Duodenal mucosa (tissue), 2 donors: Measurements from ENCODE around the gene LMAN2L.

ENCODE experiments used
- H3K27ac ChIP-seq: one replicate; pipeline ENCODE4 v1.7.0; 2013; ENCODE audit warnings: low read depth, low read length
- H3K27me3 ChIP-seq, 2 donors: one replicate each; pipeline ENCODE4 v1.7.0; 2013; ENCODE audit warnings: low read length in 2 of 2, control low read depth in 1 of 2; ENCODE audit not compliant: insufficient read depth in 2 of 2, control insufficient read depth in 1 of 2
- H3K36me3 ChIP-seq, 2 donors: one replicate each; pipeline ENCODE4 v1.7.0; 2013; ENCODE audit warnings: low read length in 2 of 2, control low read depth in 1 of 2; ENCODE audit not compliant: insufficient read depth in 2 of 2, control insufficient read depth in 1 of 2
- H3K4me1 ChIP-seq, 2 donors: one replicate each; pipeline ENCODE4 v1.7.0; 2013; ENCODE audit warnings: low read length in 2 of 2, control low read depth in 1 of 2; ENCODE audit not compliant: insufficient read depth in 2 of 2, control insufficient read depth in 1 of 2
- H3K4me3 ChIP-seq, 2 donors: one replicate each; pipeline ENCODE4 v1.7.0; 2013; ENCODE audit warnings: low read length in 2 of 2, low read depth in 1 of 2
- H3K9ac ChIP-seq, 2 donors: one replicate each; pipeline ENCODE4 v1.7.0; 2013; ENCODE audit warnings: low read length in 2 of 2, low read depth in 1 of 2
- H3K9me3 ChIP-seq, 2 donors: one replicate each; pipeline ENCODE4 v1.7.0; 2013; ENCODE audit warnings: low read length in 2 of 2, control low read depth in 1 of 2; ENCODE audit not compliant: control insufficient read depth in 1 of 2

LMAN2L gene

GRCh38 chr2:96688649-96689430 lies 51.0 kb downstream of the LMAN2L start:
- H3K4me1 ChIP-seq: peaks cover 5 to 7% of the 10 kb centered on the region in 2 donors
- H3K9ac ChIP-seq: no peak overlapping the region
- H3K27ac ChIP-seq: no peak overlapping the region
- no peaks in the 10 kb centered on the region for H3K36me3 ChIP-seq
- H3K9me3 ChIP-seq: no peaks in the 10 kb centered on the region
- H3K27me3 ChIP-seq: no peaks in the 10 kb centered on the region
- no peak overlapping the region for H3K4me3 ChIP-seq

DNA sequence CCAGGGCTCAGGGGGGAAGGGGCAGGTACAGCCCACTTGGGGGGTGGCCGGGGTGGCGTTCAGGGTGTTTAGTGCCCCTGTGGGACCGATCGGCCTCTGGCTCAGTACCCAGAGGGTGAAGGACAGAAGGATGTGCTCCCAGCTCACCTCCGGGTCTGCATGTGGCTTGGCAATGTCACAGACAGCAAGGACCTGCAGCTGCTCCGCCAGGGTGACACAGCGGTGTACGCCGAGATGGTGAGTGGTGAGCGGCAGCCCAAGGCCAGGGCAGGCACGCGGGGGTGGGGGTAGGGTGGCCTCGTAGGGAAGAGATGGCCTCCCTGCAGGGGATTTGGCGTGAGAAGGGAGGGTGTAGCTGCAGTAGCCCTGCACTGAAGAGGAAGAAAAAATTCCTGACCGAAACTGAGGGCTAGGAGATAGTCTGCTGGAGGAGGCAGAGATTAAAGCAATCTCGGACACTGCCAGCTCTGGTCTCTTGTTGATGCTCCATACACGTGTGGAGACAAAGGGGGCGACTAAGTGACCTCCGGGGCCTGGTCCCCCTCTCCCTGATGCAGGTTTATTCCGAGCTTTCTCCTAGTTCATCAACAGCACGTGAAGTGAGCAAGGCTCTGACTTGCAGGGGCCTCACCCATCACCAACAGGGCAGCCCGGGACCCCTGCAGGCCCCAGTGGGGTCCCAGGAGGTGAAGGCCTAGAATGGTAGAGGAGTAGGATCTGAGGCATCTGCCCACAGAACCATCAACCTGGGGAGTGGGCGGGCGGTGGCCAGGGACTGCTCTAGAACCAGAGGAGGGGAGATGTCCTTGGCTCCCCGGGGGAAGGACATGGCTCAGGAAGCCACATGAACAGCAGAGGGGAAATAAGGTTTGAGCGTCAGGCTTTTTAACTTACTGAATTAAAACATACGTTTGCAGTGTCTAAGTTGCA lies 51.9 kb downstream of the LMAN2L start:
- Histone ChIP-seq H3K9ac (no peak overlapping the region), H3K27me3 (no peaks in the 10 kb centered on the region), H3K4me3 (no peak overlapping the region), H3K9me3 (no peaks in the 10 kb centered on the region), H3K36me3 (no peaks in the 10 kb centered on the region), H3K27ac (no peak overlapping the region), H3K4me1 (peaks cover 9 to 10% of the 10 kb centered on the region in 2 donors)

DNA sequence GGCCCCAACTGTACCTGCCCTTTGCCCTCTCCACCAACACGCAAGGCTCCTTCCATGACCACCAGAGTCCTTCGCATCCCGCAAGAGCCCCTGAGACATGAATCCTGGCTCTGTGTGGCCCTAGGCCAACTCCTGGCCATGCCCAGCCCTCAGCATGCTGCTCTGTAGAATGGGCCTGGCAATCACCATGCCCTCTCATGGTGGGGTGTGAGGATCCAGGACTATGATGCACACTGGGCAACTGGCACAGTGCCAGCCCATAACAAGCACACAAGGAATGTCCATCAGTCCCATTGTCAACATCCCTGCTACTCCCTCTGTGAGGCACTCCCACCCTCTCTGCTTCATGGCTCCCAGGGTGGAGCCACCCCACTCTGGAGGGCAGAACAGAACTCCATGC lies 52.6 kb downstream of the LMAN2L start:
- Histone ChIP-seq H3K27ac (no peak overlapping the region), H3K36me3 (no peaks in the 10 kb centered on the region), H3K4me3 (no peak overlapping the region)

DNA sequence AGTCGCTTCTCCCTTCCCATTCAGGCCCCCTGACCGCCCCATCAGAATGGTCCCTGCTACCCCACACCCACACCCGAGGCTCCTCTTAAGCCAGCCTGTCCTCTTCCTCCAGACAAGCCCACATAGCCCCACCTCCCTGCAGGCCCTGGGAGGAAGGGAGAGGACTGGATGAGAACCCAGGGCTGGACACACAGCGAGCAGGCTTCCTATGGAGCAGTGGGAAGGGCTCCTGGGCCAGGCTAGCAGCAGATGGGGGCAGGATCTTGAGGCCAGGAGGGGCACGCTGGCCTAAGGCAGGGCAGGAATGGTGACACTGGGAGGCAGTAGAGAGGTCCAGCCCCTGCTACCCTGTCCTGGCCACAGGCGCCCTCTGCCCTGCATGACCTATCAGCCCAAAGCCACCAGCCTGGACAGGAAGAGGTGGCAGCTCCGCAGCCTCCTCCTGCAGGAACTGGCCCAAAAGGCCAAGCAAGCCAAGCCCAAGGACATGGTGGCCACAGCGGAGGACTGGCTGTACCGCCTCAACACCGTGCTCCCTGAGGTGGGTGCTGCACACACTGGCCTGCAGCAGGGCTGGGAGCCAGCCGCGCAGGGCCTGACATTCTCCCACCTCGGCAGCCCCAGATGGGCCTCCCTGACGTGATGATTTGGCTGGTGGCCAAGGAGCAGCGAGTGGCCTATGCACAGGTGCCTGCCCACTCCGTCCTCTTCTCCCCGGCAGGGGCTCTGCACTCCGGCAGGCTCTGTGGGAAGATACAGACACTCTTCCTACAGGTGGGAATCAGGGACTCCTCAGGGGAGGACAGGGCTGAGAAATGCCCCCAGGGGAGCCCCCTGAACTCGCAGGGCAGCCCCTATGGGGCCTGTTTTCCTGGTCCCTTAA lies 54.0 kb downstream of the LMAN2L start:
- H3K9me3 ChIP-seq: no peaks in the 10 kb centered on the region

More for the DNA sequence above, 52.6 kb downstream of the LMAN2L start:
- Histone ChIP-seq H3K9me3 (no peaks in the 10 kb centered on the region), H3K9ac (no peak overlapping the region), H3K4me1 (peaks cover 9 to 10% of the 10 kb centered on the region in 2 donors), H3K27me3 (no peaks in the 10 kb centered on the region)

DNA sequence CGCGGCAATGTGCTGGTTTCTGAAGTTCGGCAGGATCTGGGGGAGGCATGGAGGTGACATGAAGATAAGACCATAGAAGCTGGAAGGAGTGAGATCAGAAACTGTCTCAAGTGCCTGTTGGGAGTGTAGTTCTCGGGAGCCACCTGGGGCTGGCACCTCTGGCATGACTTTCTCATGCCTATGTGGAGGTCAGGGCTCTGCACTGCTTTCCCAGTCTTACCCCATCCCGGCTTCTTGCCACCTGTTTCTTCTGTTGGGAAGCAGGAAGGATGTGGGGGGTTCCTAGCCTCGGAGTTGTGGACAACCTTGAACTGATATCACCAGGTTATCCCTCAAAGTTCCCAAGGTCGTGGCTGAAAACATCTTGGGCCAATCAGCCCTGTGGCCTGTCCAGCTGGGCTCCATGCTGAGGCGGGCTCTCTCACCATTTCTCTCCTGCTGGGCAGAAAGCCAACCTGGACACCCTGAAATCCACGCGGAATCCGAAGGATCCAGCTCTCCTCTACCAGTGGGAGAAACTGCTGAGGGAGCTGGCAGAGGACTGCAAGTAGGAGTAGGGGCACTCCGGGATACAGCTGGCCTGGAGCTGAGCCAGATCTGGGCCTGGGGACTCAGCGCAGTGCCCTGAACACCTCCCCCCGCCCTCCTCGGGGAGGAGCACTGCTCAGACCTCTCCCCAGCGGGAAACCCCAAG lies 54.8 kb downstream of the LMAN2L start:
- Histone ChIP-seq H3K9ac (no peak overlapping the region), H3K36me3 (no peaks in the 10 kb centered on the region), H3K27ac (no peak overlapping the region), H3K4me3 (no peak overlapping the region), H3K4me1 (peaks cover 9 to 10% of the 10 kb centered on the region in 2 donors), H3K27me3 (no peaks in the 10 kb centered on the region), H3K9me3 (no peaks in the 10 kb centered on the region)

More for the DNA sequence above, 54.0 kb downstream of the LMAN2L start:
- Histone ChIP-seq H3K27me3 (no peaks in the 10 kb centered on the region), H3K36me3 (no peaks in the 10 kb centered on the region), H3K4me1 (peaks cover 9 to 10% of the 10 kb centered on the region in 2 donors), H3K9ac (no peak overlapping the region), H3K4me3 (no peak overlapping the region), H3K27ac (no peak overlapping the region)

DNA sequence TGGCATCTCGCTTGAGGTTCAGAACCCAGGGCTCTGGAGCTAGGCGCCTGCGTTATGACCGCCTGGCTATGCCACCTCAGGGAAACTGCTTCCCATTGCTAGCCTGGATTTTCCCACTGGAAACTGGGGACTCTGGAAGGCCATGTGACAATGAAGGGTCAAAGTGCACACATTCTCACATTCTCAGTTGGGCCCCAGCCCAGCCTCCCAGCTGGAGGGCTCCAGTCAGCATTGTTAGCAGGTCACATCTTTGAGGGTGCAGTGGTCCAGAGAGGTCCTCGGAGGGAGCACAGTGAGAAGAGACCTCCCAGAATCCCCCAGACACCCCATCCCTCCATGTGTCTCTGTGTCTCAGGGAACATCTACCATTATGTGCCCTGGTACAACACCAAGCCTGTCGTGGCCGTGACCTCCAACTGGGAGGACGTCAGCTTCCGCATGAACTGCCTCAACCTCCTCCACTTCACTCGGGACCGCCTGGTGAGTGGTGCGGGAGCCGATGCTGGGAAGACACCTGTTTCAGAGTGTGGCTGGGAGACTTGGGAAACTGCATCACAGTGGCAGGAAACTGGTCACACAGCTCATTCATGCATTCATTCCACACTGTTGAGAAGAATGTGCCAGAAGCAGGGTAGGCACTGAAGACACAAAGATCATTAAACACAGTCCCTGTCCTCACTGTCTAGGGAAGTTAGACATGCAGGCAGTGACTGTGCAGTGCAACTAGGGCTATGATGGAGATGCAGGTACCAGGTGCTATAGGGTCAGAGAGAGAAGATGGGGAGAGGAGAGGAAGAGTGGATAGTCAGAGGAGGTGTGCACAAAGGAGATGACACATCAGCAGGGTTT lies 55.7 kb downstream of the LMAN2L start:
- Histone ChIP-seq H3K27ac (no peak overlapping the region), H3K27me3 (no peaks in the 10 kb centered on the region), H3K36me3 (no peaks in the 10 kb centered on the region), H3K9me3 (no peaks in the 10 kb centered on the region), H3K4me1 (peaks cover 9 to 10% of the 10 kb centered on the region in 2 donors), H3K9ac (no peak overlapping the region), H3K4me3 (no peak overlapping the region)

DNA sequence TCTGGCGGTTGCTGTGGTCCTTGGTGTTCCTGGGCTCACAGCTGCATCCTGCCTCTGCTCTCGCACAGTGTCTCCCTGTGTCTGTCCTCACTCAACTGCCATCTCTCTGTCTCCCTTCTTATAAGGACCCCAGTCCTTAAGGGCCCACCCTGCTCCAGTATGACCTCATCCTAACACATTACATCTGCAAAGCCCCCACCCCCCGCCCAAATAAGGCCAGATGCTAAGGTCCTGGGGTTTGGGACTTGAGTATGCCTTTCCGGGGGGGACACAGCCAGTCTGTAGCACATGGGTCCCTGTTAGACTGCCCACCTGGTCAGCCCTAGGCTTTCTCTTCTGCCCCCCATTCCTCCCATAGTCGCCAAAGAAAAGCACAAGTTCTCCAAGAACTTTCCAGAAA lies 56.6 kb downstream of the LMAN2L start:
- no peaks in the 10 kb centered on the region for H3K36me3 ChIP-seq
- no peaks in the 10 kb centered on the region for H3K9me3 ChIP-seq
- H3K4me1 ChIP-seq: peaks cover 9 to 10% of the 10 kb centered on the region in 2 donors
- H3K27me3 ChIP-seq: no peaks in the 10 kb centered on the region
- H3K9ac ChIP-seq: no peak overlapping the region
- no peak overlapping the region for H3K27ac ChIP-seq
- H3K4me3 ChIP-seq: no peak overlapping the region

DNA sequence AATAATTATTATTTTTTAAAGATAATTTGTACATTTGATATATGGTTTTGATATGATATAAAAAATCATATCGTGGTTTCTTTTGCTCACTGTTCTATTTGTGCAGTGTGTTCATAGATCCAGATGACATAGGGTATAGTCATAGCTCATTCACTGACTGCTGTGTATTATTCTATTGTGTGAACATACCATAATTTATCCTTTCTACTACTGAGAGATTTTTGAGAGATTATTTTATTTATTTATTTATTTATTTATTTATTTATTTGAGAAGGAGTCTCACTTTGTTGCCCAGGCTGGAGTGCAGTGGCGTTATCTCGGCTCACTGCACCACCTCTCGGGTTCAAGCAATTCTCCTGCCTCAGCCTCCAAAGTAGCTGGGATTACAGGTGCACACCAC lies 58.3 kb downstream of the LMAN2L start:
- Histone ChIP-seq H3K27me3 (no peaks in the 10 kb centered on the region), H3K4me1 (peaks cover 9 to 10% of the 10 kb centered on the region in 2 donors), H3K9ac (no peak overlapping the region), H3K36me3 (no peaks in the 10 kb centered on the region), H3K27ac (no peak overlapping the region), H3K4me3 (no peak overlapping the region), H3K9me3 (no peaks in the 10 kb centered on the region)
